ENCODE measurements around the gene SESN2. TPM values are rescaled to one million over a fixed set of nuclear protein-coding genes. Genes with fewer than 3 reads are reported as not detected.

Gene SESN2, protein sequence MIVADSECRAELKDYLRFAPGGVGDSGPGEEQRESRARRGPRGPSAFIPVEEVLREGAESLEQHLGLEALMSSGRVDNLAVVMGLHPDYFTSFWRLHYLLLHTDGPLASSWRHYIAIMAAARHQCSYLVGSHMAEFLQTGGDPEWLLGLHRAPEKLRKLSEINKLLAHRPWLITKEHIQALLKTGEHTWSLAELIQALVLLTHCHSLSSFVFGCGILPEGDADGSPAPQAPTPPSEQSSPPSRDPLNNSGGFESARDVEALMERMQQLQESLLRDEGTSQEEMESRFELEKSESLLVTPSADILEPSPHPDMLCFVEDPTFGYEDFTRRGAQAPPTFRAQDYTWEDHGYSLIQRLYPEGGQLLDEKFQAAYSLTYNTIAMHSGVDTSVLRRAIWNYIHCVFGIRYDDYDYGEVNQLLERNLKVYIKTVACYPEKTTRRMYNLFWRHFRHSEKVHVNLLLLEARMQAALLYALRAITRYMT
- total RNA-seq (2022; extraction: Qiagen RNA extraction), result 6.0 to 9.8 TPM (median 7.3 TPM) in 5 replicates

DNA sequence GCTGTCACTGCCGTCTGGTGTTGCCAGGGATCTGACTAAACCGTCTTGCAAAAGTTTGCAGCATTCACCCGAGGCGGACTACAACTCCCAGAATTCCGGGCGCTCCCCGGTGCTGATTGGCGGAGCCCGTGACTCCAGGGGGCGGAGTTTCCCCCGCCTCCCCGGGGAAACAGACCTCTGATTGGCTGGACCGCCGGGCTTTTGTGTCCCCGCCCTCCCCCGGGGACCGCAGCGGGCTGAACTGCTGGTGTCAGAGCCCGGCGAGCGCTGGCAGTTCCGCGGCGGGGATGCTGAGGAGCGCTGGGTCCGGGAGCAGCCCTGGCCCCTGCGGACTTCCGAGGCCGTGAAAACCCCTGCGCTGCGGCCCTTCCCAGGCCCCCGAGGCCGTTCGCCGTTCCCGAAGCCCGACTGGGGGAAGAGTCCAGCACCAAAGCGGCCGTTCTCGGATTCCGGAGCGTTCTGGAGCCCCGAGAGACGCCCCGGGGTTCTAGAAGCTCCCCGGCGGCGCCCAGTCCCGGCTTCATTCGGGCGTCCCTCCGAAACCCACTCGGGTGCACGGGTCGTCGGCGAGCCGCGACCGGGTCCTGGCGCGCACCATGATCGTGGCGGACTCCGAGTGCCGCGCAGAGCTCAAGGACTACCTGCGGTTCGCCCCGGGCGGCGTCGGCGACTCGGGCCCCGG is at the start of gene SESN2:
TSS of gene SESN2 (plus strand) at position 267 of the 682 bp plus-strand sequence. CDS start at position 597, 330 bp downstream.

DNA sequence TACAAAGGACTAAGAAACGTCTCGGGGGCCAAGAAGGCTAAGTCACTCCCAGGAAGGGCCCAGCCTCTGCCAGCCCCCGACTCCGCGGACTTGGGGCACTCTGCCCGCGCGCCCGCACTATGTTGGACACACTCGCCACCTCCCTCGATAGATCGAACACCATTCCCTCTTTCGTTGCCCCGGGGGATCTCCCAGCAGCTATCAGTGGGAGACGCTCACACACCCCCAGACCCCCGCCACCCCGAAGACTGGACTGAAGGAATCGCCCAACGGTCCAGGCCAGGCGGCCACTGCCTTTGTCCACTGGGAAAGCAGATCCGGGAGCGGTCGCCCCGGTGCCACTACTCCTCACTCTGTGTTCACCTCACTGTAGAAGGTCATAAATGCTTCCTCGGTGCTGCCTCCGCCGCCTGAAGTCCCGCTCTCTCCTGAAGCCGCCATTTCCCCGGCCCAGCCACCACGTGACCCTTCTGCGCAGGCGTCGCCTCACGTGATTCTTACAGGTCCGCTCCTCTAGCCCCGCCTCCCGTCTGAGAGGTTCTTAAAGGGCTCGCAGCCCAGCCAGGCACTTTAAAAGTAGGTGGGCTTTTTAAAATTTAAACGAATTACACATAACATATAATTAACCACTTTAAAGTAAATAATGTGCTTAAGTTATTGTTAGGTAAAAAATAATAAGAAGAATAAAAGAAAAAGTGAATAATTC is 26.6 kb upstream of the SESN2 start, which contains the start of gene DNAJC8:
TSS of gene DNAJC8 (minus strand) at position 472 of the 706 bp plus-strand sequence. CDS start at position 441, 31 bp downstream.

DNA sequence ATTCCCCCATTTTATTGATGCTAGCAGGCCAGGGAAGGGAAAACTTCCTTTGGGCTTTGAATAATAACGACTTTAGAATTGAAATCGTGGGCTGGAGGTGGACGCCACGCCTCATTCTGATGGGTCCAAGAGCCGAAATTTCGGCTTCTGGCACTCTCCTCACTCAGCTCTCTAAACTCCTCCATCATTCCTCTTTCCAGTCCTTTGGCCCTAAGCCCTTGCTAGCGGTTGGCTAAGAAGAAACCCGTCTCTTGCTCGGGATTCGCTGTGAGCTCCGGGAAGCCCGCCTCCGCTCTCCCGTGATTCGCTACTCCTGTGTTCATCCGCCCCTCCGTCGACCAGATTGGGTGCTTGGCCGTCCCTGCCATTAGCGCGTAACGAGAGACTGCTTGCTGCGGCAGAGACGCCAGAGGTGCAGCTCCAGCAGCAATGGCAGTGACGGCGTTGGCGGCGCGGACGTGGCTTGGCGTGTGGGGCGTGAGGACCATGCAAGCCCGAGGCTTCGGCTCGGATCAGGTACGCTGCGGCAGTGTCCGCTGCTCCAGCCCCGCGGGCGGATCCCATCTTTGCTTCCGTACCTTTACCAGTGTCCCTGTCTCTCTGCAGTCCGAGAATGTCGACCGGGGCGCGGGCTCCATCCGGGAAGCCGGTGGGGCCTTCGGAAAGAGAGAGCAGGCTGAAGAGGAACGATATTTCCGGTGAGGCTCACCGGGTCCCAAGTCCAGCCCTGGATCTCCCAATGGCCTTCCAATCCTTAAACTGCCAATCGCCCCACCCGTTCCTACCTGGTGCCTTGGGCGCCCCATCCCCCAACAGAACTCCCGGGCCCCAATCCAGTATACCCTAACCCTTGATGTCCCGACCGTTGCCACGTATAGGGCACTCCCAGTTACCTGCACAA is 23.3 kb upstream of the SESN2 start, which contains the start of gene ATP5IF1:
TSS of gene ATP5IF1 (plus strand) at position 370 of the 901 bp plus-strand sequence. CDS start at position 430, 60 bp downstream.

Other genes with a start within 250 kb of the SESN2 start
- 5.5 to 7.4 TPM (median 6.3 TPM) in 5 replicates for gene EYA3, start 170.9 kb upstream of the SESN2 start, total RNA-seq (2022; extraction: Qiagen RNA extraction)
- gene PTAFR, start 82.8 kb upstream of the SESN2 start, total RNA-seq (2022; extraction: Qiagen RNA extraction), result 0.09 to 0.24 TPM (median 0.09 TPM) in 5 replicates
- 67.4 to 77.3 TPM (median 72.2 TPM) in 5 replicates for gene DNAJC8, start 26.5 kb upstream of the SESN2 start, total RNA-seq (2022; extraction: Qiagen RNA extraction)
- gene ATP5IF1, start 23.4 kb upstream of the SESN2 start, total RNA-seq (2022; extraction: Qiagen RNA extraction), result 147 to 173 TPM (median 154 TPM) in 5 replicates
- gene MED18, start 69.5 kb downstream of the SESN2 start, total RNA-seq (2022; extraction: Qiagen RNA extraction), result 13.3 to 17.8 TPM (median 16.6 TPM) in 5 replicates
- 25.0 to 31.9 TPM (median 29.5 TPM) in 5 replicates for gene PHACTR4, start 110.2 kb downstream of the SESN2 start, total RNA-seq (2022; extraction: Qiagen RNA extraction)
- gene RCC1, start 246.5 kb downstream of the SESN2 start, total RNA-seq (2022; extraction: Qiagen RNA extraction), result 65.9 to 83.3 TPM (median 77.5 TPM) in 5 replicates

Measured in A549 treated with dexamethasone at 1 μM for 4 hours (cell line).